Body of pancreas (tissue), 4 donors: ENCODE results near the gene ACSM5.

Experiments
- CTCF ChIP-seq, 7 experiments: fragments of 450-650 bp in 4 of 7; fragments of 200-600 bp in 3 of 7; sonication (generic) in 3 of 7; IDR thresholded peaks; one replicate each; pipeline ENCODE4 v1.5.1; 2016 to 2019; ENCODE audit warnings: antibody characterized with exemption in 7 of 7
- POLR2A ChIP-seq, 3 donors: fragments of 450-650 bp; IDR thresholded peaks; one replicate each; pipeline ENCODE4 v1.6.1; 2016; ENCODE audit warnings: antibody characterized with exemption in 3 of 3, mild to moderate bottlenecking in 2 of 3

- TF ChIP-seq POLR2A (IDR thresholded peaks at IDR 0.05) (no peak), CTCF (IDR thresholded peaks at IDR 0.05) (no peak)
Measured at GRCh38 chr16:20401066-20401465, 8.3 kb upstream of the ACSM5 start.
